Measurements from ENCODE around the gene CEMIP.

GRCh38 chr15:80878867-80879250 lies 99.7 kb downstream of the CEMIP start:
- TF ChIP-seq CTCF (conservative IDR thresholded peaks at IDR 0.05 in 1 of 2, IDR thresholded peaks at IDR 0.05 in 1 of 2; ENCODE audit: extremely low read depth in 1 of 2, insufficient read depth in 1 of 2, low read depth in 1 of 2, low read length in 2 of 2) (no peak), EZH2 (IDR thresholded peaks at IDR 0.05; ENCODE audit: borderline replicate concordance, low read length) (no peak)
